ENCODE data around the gene CNTNAP2.

The CNTNAP2 gene

GRCh38 chr7:148368562-148368961 lies 2252.0 kb downstream of the CNTNAP2 start:
- Histone ChIP-seq H4K8ac (ENCODE audit: low read depth, low read length) (no peak overlapping the region), H3K79me2 (ENCODE audit: control insufficient read depth, insufficient read depth, low read length, poor library complexity) (no peaks in the 10 kb centered on the region), H4K12ac (ENCODE audit: low read depth, low read length) (no peak overlapping the region), H3K9ac (ENCODE audit: low read length) (no peak overlapping the region), H2BK120ac (ENCODE audit: insufficient read depth, low read length, poor library complexity) (no peak overlapping the region), H3K14ac (ENCODE audit: low read length) (no peak overlapping the region), H2BK5ac (ENCODE audit: low read depth, low read length, poor library complexity) (peak overlapping the region; percentile 34), H2BK12ac (ENCODE audit: low read length) (no peak overlapping the region), H2AFZ (ENCODE audit: insufficient read depth, low read length, poor library complexity) (no peak overlapping the region), H3K4me3 (ENCODE audit: low read depth, low read length) (no peak overlapping the region), H3K36me3 (ENCODE audit: control insufficient read depth in 1 of 2, insufficient read depth in 2 of 2, low read length in 2 of 2) (peaks cover 4 to 9% of the 10 kb centered on the region in 2 experiments), H3K4me2 (ENCODE audit: low read length) (no peak overlapping the region), H4K91ac (ENCODE audit: low read depth, low read length) (no peak overlapping the region), H3K23ac (ENCODE audit: low read length) (no peak overlapping the region), H2AK5ac (ENCODE audit: low read length) (no peak overlapping the region), H3K79me1 (ENCODE audit: low read length) (peaks cover 3% of the 10 kb centered on the region), H3K9me3 (ENCODE audit: insufficient read depth, low read depth, low read length) (peaks cover 4% of the 10 kb centered on the region), H3K27me3 (ENCODE audit: insufficient read depth, low read length) (no peaks in the 10 kb centered on the region), H3K4me1 (ENCODE audit: control insufficient read depth in 1 of 2, insufficient read depth in 2 of 2, low read length in 2 of 2) (peaks cover 0 to 2% of the 10 kb centered on the region in 2 experiments), H3K27ac (ENCODE audit: low read depth, low read length) (peak overlapping the region; percentile 54), H3K4ac (ENCODE audit: low read depth, low read length) (no peak overlapping the region), H3K18ac (ENCODE audit: low read length) (no peak overlapping the region)
- DNase-seq = no peak
- no CpG with 5 or more reads among the region's 10 CpGs for WGBS (ENCODE audit: extremely low coverage, insufficient coverage, insufficient read length)

- no peak overlapping the region for H3K27ac ChIP-seq (ENCODE audit: low read depth, low read length)
- no peak overlapping the region for H2BK120ac ChIP-seq (ENCODE audit: insufficient read depth, low read length, poor library complexity)
- no peak for DNase-seq
- H3K79me1 ChIP-seq (ENCODE audit: low read length) = peaks cover 5% of the 10 kb centered on the region
- H3K27me3 ChIP-seq (ENCODE audit: insufficient read depth, low read length) = no peaks in the 10 kb centered on the region
- H3K9ac ChIP-seq (ENCODE audit: low read length) = no peak overlapping the region
- no peak overlapping the region for H3K18ac ChIP-seq (ENCODE audit: low read length)
- H2BK12ac ChIP-seq (ENCODE audit: low read length) = no peak overlapping the region
- H4K91ac ChIP-seq (ENCODE audit: low read depth, low read length) = no peak overlapping the region
- no peak overlapping the region for H2BK5ac ChIP-seq (ENCODE audit: low read depth, low read length, poor library complexity)
- H2AFZ ChIP-seq (ENCODE audit: insufficient read depth, low read length, poor library complexity) = no peak overlapping the region
- H3K23ac ChIP-seq (ENCODE audit: low read length) = no peak overlapping the region
- no CpG with 5 or more reads among the region's 11 CpGs for WGBS (ENCODE audit: extremely low coverage, insufficient coverage, insufficient read length)
- peaks cover 0 to 6% of the 10 kb centered on the region in 2 experiments for H3K4me1 ChIP-seq (ENCODE audit: control insufficient read depth in 1 of 2, insufficient read depth in 2 of 2, low read length in 2 of 2)
- no peak overlapping the region for H4K12ac ChIP-seq (ENCODE audit: low read depth, low read length)
- no peak overlapping the region for H3K4ac ChIP-seq (ENCODE audit: low read depth, low read length)
- H3K36me3 ChIP-seq (ENCODE audit: control insufficient read depth in 1 of 2, insufficient read depth in 2 of 2, low read length in 2 of 2) = peaks cover 2 to 4% of the 10 kb centered on the region in 2 experiments
- H2AK5ac ChIP-seq (ENCODE audit: low read length) = no peak overlapping the region
- no peak overlapping the region for H3K4me3 ChIP-seq (ENCODE audit: low read depth, low read length)
- H3K4me2 ChIP-seq (ENCODE audit: low read length) = no peak overlapping the region
- no peak overlapping the region for H4K8ac ChIP-seq (ENCODE audit: low read depth, low read length)
- peaks cover 4% of the 10 kb centered on the region for H3K9me3 ChIP-seq (ENCODE audit: insufficient read depth, low read depth, low read length)
- no peaks in the 10 kb centered on the region for H3K79me2 ChIP-seq (ENCODE audit: control insufficient read depth, insufficient read depth, low read length, poor library complexity)
- H3K14ac ChIP-seq (ENCODE audit: low read length) = no peak overlapping the region
Measured at GRCh38 chr7:148371280-148371937, 2254.8 kb downstream of the CNTNAP2 start.

GRCh38 chr7:148374396-148375259 lies 2258.0 kb downstream of the CNTNAP2 start:
- no peak overlapping the region for H3K23ac ChIP-seq (ENCODE audit: low read length)
- no peak overlapping the region for H3K4ac ChIP-seq (ENCODE audit: low read depth, low read length)
- H4K91ac ChIP-seq (ENCODE audit: low read depth, low read length) = no peak overlapping the region
- H3K27ac ChIP-seq (ENCODE audit: low read depth, low read length) = peak overlapping the region; percentile 40
- H3K9me3 ChIP-seq (ENCODE audit: insufficient read depth, low read depth, low read length) = peaks cover 2% of the 10 kb centered on the region
- peaks cover 0 to 4% of the 10 kb centered on the region in 2 experiments for H3K4me1 ChIP-seq (ENCODE audit: control insufficient read depth in 1 of 2, insufficient read depth in 2 of 2, low read length in 2 of 2)
- H3K4me3 ChIP-seq (ENCODE audit: low read depth, low read length) = no peak overlapping the region
- no peaks in the 10 kb centered on the region for H3K79me2 ChIP-seq (ENCODE audit: control insufficient read depth, insufficient read depth, low read length, poor library complexity)
- H3K27me3 ChIP-seq (ENCODE audit: insufficient read depth, low read length) = no peaks in the 10 kb centered on the region
- H3K79me1 ChIP-seq (ENCODE audit: low read length) = peaks cover 2% of the 10 kb centered on the region
- H3K36me3 ChIP-seq (ENCODE audit: control insufficient read depth in 1 of 2, insufficient read depth in 2 of 2, low read length in 2 of 2) = peaks cover under 1 to 2% of the 10 kb centered on the region in 2 experiments
- no peak overlapping the region for H2BK120ac ChIP-seq (ENCODE audit: insufficient read depth, low read length, poor library complexity)
- no CpG with 5 or more reads among the region's 7 CpGs for WGBS (ENCODE audit: extremely low coverage, insufficient coverage, insufficient read length)
- H3K4me2 ChIP-seq (ENCODE audit: low read length) = no peak overlapping the region
- H4K8ac ChIP-seq (ENCODE audit: low read depth, low read length) = no peak overlapping the region
- H2AK5ac ChIP-seq (ENCODE audit: low read length) = no peak overlapping the region
- H2BK12ac ChIP-seq (ENCODE audit: low read length) = peak overlapping the region; percentile 38
- H4K12ac ChIP-seq (ENCODE audit: low read depth, low read length) = no peak overlapping the region
- H3K14ac ChIP-seq (ENCODE audit: low read length) = no peak overlapping the region
- H3K9ac ChIP-seq (ENCODE audit: low read length) = no peak overlapping the region
- no peak overlapping the region for H3K18ac ChIP-seq (ENCODE audit: low read length)
- no peak overlapping the region for H2AFZ ChIP-seq (ENCODE audit: insufficient read depth, low read length, poor library complexity)
- no peak overlapping the region for H2BK5ac ChIP-seq (ENCODE audit: low read depth, low read length, poor library complexity)
- DNase-seq = no peak

GRCh38 chr7:148379677-148380076 lies 2263.1 kb downstream of the CNTNAP2 start:
- Histone ChIP-seq H3K27ac (ENCODE audit: low read depth, low read length) (no peak overlapping the region), H2BK12ac (ENCODE audit: low read length) (no peak overlapping the region), H3K79me1 (ENCODE audit: low read length) (peaks cover 2% of the 10 kb centered on the region), H4K91ac (ENCODE audit: low read depth, low read length) (no peak overlapping the region), H3K23ac (ENCODE audit: low read length) (no peak overlapping the region), H3K4me3 (ENCODE audit: low read depth, low read length) (no peak overlapping the region), H3K4ac (ENCODE audit: low read depth, low read length) (no peak overlapping the region), H3K14ac (ENCODE audit: low read length) (no peak overlapping the region), H2BK5ac (ENCODE audit: low read depth, low read length, poor library complexity) (no peak overlapping the region), H3K36me3 (ENCODE audit: control insufficient read depth in 1 of 2, insufficient read depth in 2 of 2, low read length in 2 of 2) (peaks cover 9 to 19% of the 10 kb centered on the region in 2 experiments), H2BK120ac (ENCODE audit: insufficient read depth, low read length, poor library complexity) (no peak overlapping the region), H2AFZ (ENCODE audit: insufficient read depth, low read length, poor library complexity) (no peak overlapping the region), H4K8ac (ENCODE audit: low read depth, low read length) (no peak overlapping the region), H4K12ac (ENCODE audit: low read depth, low read length) (no peak overlapping the region), H3K27me3 (ENCODE audit: insufficient read depth, low read length) (no peaks in the 10 kb centered on the region), H3K9me3 (ENCODE audit: insufficient read depth, low read depth, low read length) (peaks cover 4% of the 10 kb centered on the region), H3K18ac (ENCODE audit: low read length) (no peak overlapping the region), H2AK5ac (ENCODE audit: low read length) (no peak overlapping the region), H3K4me2 (ENCODE audit: low read length) (no peak overlapping the region), H3K79me2 (ENCODE audit: control insufficient read depth, insufficient read depth, low read length, poor library complexity) (no peaks in the 10 kb centered on the region), H3K4me1 (ENCODE audit: control insufficient read depth in 1 of 2, insufficient read depth in 2 of 2, low read length in 2 of 2) (peaks cover 3 to 10% of the 10 kb centered on the region in 2 experiments), H3K9ac (ENCODE audit: low read length) (no peak overlapping the region)
- WGBS (ENCODE audit: extremely low coverage, insufficient coverage, insufficient read length) = no CpG with 5 or more reads among the region's 9 CpGs
- no peak for DNase-seq
